RWPE2 (cell line): ENCODE results near the gene PRSS38.

Experiments
- ATAC-seq: fragments of 200-7000 bp; cut with Tn5 transposase; 3 replicates; pipeline ENCODE4 v1.9.1; 2021; ENCODE audit warnings: low read depth
- DNase-seq: peaks from one replicate; pipeline ENCODE4 v3.0.0-alpha.2; 2020; ENCODE audit warnings: low spot score
- H3K27ac ChIP-seq: fragments of 450-650 bp; 2 replicates; pipeline ENCODE4 v1.5.1; 2017; ENCODE audit warnings: mild to moderate bottlenecking; ENCODE audit not compliant: poor library complexity, severe bottlenecking
- H3K27me3 ChIP-seq: fragments of 250-450 bp; sonication (Bioruptor Pico); 2 replicates; pipeline ENCODE4 v1.5.1; 2021; ENCODE audit warnings: mild to moderate bottlenecking, moderate library complexity; ENCODE audit not compliant: insufficient read depth, poor library complexity, severe bottlenecking
- H3K36me3 ChIP-seq: fragments of 250-450 bp; sonication (Bioruptor Pico); 2 replicates; pipeline ENCODE4 v1.5.1; 2020; ENCODE audit warnings: low read depth, mild to moderate bottlenecking, moderate library complexity
- H3K4me1 ChIP-seq: fragments of 250-450 bp; sonication (Bioruptor Pico); 2 replicates; pipeline ENCODE4 v1.5.1; 2021; ENCODE audit warnings: mild to moderate bottlenecking, moderate library complexity; ENCODE audit not compliant: insufficient read depth, poor library complexity, severe bottlenecking
- H3K4me3 ChIP-seq: fragments of 250-450 bp; sonication (Bioruptor Pico); 2 replicates; pipeline ENCODE4 v1.5.1; 2021; ENCODE audit warnings: mild to moderate bottlenecking, moderate library complexity; ENCODE audit not compliant: severe bottlenecking
- H3K9me3 ChIP-seq: fragments of 250-450 bp; sonication (Bioruptor Pico); 2 replicates; pipeline ENCODE4 v1.5.1; 2021; ENCODE audit warnings: mild to moderate bottlenecking, moderate library complexity; ENCODE audit not compliant: severe bottlenecking
- TF ChIP-seq, protein P1 (sequence below): fragments of 450-650 bp; IDR thresholded peaks from one replicate; pipeline ENCODE4 v1.5.1; 2017; ENCODE audit warnings: mild to moderate bottlenecking, moderate library complexity; ENCODE audit not compliant: poor library complexity, severe bottlenecking

The PRSS38 gene

DNA sequence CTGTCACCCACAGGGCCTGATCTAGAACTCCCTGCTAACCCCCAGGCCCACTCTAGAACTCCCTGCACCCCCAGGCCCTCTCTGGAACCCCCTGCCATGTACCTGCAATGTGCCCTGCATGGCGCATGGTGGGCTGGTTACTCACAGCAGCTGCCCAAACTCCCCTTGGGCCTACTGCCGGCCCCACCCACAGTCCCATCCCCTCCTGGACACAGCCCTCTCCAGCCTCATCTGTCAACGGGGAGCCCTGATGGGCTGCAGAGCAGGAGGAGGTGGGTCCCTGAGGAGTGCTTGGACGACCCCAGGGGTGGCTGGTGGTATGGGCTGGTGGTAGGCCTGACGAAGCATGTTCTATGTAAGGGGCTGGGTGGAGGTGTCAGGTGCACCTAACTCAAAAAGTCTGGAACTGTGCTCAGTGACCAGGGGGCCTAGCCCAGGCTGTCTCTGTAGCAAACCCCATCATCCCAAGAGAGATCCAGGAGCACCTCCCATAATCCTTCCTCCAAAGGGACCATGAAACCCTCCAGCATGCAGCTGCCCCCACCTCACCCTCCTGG is 19.0 kb upstream of the PRSS38 start:
- H3K4me1 ChIP-seq: no peaks in the 10 kb centered on the region
- H3K36me3 ChIP-seq: no peaks in the 10 kb centered on the region
- H3K9me3 ChIP-seq: no peaks in the 10 kb centered on the region
- DNase-seq (no peak), ATAC-seq (no peak)
- TF ChIP-seq, protein P1, sequence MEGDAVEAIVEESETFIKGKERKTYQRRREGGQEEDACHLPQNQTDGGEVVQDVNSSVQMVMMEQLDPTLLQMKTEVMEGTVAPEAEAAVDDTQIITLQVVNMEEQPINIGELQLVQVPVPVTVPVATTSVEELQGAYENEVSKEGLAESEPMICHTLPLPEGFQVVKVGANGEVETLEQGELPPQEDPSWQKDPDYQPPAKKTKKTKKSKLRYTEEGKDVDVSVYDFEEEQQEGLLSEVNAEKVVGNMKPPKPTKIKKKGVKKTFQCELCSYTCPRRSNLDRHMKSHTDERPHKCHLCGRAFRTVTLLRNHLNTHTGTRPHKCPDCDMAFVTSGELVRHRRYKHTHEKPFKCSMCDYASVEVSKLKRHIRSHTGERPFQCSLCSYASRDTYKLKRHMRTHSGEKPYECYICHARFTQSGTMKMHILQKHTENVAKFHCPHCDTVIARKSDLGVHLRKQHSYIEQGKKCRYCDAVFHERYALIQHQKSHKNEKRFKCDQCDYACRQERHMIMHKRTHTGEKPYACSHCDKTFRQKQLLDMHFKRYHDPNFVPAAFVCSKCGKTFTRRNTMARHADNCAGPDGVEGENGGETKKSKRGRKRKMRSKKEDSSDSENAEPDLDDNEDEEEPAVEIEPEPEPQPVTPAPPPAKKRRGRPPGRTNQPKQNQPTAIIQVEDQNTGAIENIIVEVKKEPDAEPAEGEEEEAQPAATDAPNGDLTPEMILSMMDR: no peak
- H3K27ac ChIP-seq: no peak overlapping the region
- no peaks in the 10 kb centered on the region for H3K27me3 ChIP-seq
- no peak overlapping the region for H3K4me3 ChIP-seq

DNA sequence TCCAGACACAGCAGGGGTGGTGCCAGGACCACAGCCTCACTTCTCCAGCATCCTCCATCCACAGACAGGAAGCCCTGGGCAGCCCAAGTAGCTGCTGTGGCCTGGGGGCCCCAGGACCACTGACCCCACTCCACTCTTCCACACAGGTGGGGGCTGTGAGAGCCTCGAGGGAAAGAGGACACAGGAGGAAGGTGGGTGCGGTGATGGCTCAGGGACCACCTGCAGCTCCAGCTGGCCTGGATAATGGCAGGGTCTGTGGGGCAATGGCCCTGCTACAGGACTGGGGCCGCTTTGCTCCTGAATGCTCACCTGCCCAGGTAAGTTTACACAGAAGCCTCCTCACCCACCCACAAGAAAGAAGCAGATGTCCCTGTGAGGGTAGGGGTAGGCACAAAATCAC is 18.3 kb upstream of the PRSS38 start:
- Histone ChIP-seq H3K9me3 (no peaks in the 10 kb centered on the region), H3K36me3 (no peaks in the 10 kb centered on the region), H3K27me3 (no peaks in the 10 kb centered on the region), H3K4me1 (no peaks in the 10 kb centered on the region), H3K4me3 (no peak overlapping the region), H3K27ac (no peak overlapping the region)
- TF ChIP-seq, protein P1: no peak
- DNase-seq: no peak
- no peak for ATAC-seq

DNA sequence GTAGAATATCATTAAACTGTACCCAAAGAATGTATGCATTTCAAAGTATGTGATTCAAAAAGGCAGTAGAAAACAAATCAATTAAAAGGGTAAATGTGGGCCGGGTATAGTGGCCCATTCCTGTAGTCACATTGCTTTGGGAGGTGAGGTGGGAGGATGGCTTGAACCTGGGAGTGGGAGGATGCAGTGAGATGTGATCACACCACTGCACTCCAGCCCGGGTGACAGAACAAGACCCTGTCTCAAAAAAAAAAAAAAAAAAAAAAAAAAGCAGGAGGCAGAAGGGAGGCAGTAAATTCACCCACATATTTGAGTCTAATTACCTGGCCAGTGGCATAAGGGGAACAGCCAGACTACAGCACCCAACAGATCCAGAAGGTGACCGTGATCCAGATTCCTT is 17.9 kb upstream of the PRSS38 start:
- Histone ChIP-seq H3K27me3 (no peaks in the 10 kb centered on the region), H3K36me3 (no peaks in the 10 kb centered on the region), H3K4me3 (no peak overlapping the region), H3K27ac (no peak overlapping the region), H3K9me3 (no peaks in the 10 kb centered on the region), H3K4me1 (no peaks in the 10 kb centered on the region)
- ATAC-seq: no peak
- no peak for DNase-seq
- TF ChIP-seq, protein P1: no peak

DNA sequence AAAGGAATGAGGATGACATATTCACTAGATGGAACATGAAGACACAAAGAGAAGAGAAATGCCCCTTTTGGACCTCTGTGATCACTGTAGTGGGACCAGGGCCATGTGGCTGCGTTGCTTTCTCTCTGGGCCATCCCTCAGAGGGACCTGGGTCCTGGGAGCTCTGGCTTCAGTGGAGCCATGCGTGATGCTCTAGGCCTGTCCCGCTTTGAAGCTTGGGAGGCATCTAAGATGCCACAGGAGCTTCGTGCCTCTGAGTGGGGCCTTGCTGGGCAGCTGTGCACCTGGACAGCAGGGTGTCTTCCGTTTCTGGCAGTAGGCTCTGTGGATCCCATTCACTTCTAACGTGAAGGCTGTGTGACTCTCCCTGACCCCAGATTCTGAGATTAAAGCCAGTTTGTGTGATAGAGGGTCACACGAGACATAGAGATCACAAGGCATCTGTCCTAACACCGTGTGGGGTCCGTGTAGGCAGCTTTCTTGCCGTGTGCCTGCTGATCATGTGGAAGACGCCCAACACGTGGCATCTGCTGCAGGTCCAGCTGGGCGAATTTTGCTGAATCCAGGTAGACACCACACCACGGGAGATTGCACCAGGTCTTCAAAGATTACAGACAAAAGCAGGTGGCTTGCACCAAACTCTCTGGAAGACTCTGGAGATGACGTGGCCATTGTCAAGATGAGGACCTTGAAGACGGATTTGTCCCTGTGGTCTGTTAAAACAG is 17.2 kb upstream of the PRSS38 start:
- no peaks in the 10 kb centered on the region for H3K4me1 ChIP-seq
- DNase-seq: no peak
- TF ChIP-seq, protein P1: no peak

DNA sequence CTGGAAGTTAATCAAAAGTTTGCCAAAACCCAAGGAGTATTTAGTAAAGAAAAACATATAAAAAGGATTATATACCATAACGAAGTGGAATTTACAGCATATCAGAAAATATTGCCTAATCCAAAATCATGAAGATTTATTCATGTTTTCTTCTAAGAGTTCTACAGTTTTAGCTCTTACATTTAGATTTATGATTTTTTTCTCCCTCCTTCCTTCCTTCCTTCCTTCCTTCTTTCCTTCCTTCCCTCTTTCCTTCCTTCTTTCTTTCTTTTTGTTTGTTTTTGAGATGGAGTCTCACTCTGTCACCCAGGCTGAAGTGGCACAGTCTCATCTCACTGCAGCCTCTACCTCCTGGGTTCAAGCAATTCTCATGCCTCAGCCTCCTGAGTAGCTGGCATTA is 15.7 kb upstream of the PRSS38 start:
- no peak for DNase-seq
- ATAC-seq: no peak

More for the DNA sequence above, 17.2 kb upstream of the PRSS38 start:
- H3K4me3 ChIP-seq: no peak overlapping the region
- H3K27me3 ChIP-seq: no peaks in the 10 kb centered on the region
- H3K27ac ChIP-seq: no peak overlapping the region
- H3K9me3 ChIP-seq: no peaks in the 10 kb centered on the region
- no peak for ATAC-seq
- H3K36me3 ChIP-seq: no peaks in the 10 kb centered on the region

More for the DNA sequence above, 15.7 kb upstream of the PRSS38 start:
- H3K4me1 ChIP-seq: no peaks in the 10 kb centered on the region
- TF ChIP-seq, protein P1: no peak
- H3K9me3 ChIP-seq: no peaks in the 10 kb centered on the region
- no peaks in the 10 kb centered on the region for H3K36me3 ChIP-seq
- H3K27me3 ChIP-seq: no peaks in the 10 kb centered on the region
- no peak overlapping the region for H3K4me3 ChIP-seq
- no peak overlapping the region for H3K27ac ChIP-seq
